T-helper 1 cell treated with Interleukin-12 subunit alpha and Interleukin-12 subunit beta and Interleukin-4 antibody, amounts not matched to agents 30 μg/mL and 1 μg/mL, for 36 hours (primary cell): Measurements from ENCODE around the gene MAP3K21.

Experiments
- H3K27ac Mint-ChIP-seq: one replicate; pipeline ENCODE4 v1.8.0; 2021; ENCODE audit warnings: mild to moderate bottlenecking, mixed read lengths
- H3K27me3 Mint-ChIP-seq: one replicate; pipeline ENCODE4 v1.8.0; 2021; ENCODE audit warnings: low read depth, mixed read lengths
- H3K36me3 Mint-ChIP-seq: one replicate; pipeline ENCODE4 v1.8.0; 2021; ENCODE audit warnings: low read depth, mixed read lengths
- H3K4me1 Mint-ChIP-seq: one replicate; pipeline ENCODE4 v1.8.0; 2021; ENCODE audit warnings: low read depth, mixed read lengths
- H3K4me3 Mint-ChIP-seq: one replicate; pipeline ENCODE4 v1.8.0; 2021; ENCODE audit warnings: mild to moderate bottlenecking, moderate library complexity, mixed read lengths
- H3K9me3 Mint-ChIP-seq: one replicate; pipeline ENCODE4 v1.8.0; 2021; ENCODE audit warnings: mixed read lengths

Gene MAP3K21

GRCh38 chr1:233304489-233305102 is 22.9 kb upstream of the MAP3K21 start:
- H3K27me3 Mint-ChIP-seq: peaks cover 25% of the 10 kb centered on the region
- no peak overlapping the region for H3K4me3 Mint-ChIP-seq
- no peaks in the 10 kb centered on the region for H3K36me3 Mint-ChIP-seq
- H3K9me3 Mint-ChIP-seq: peaks cover 7% of the 10 kb centered on the region
- H3K27ac Mint-ChIP-seq: no peak overlapping the region
- no peaks in the 10 kb centered on the region for H3K4me1 Mint-ChIP-seq

GRCh38 chr1:233313434-233314155 is 13.9 kb upstream of the MAP3K21 start:
- Mint-ChIP-seq H3K4me3 (no peak overlapping the region), H3K36me3 (no peaks in the 10 kb centered on the region), H3K9me3 (no peaks in the 10 kb centered on the region), H3K27me3 (peaks cover 66% of the 10 kb centered on the region), H3K27ac (no peak overlapping the region), H3K4me1 (no peaks in the 10 kb centered on the region)

- no peak overlapping the region for H3K4me3 Mint-ChIP-seq
- H3K27ac Mint-ChIP-seq: no peak overlapping the region
- no peaks in the 10 kb centered on the region for H3K9me3 Mint-ChIP-seq
- H3K27me3 Mint-ChIP-seq: peaks cover 75% of the 10 kb centered on the region
- no peaks in the 10 kb centered on the region for H3K36me3 Mint-ChIP-seq
- H3K4me1 Mint-ChIP-seq: no peaks in the 10 kb centered on the region
These were observed 11.7 kb upstream of the MAP3K21 start for GRCh38 chr1:233315718-233316301.

- no peaks in the 10 kb centered on the region for H3K4me1 Mint-ChIP-seq
- H3K27ac Mint-ChIP-seq: no peak overlapping the region
These were observed 11.1 kb upstream of the MAP3K21 start for GRCh38 chr1:233316473-233316872.

GRCh38 chr1:233319272-233319671 is 8.3 kb upstream of the MAP3K21 start:
- Mint-ChIP-seq H3K4me3 (no peak overlapping the region), H3K4me1 (no peaks in the 10 kb centered on the region), H3K27ac (no peak overlapping the region), H3K27me3 (peaks cover 68% of the 10 kb centered on the region), H3K9me3 (no peaks in the 10 kb centered on the region), H3K36me3 (no peaks in the 10 kb centered on the region)

More at GRCh38 chr1:233316473-233316872, 11.1 kb upstream of the MAP3K21 start:
- Mint-ChIP-seq H3K9me3 (no peaks in the 10 kb centered on the region), H3K36me3 (no peaks in the 10 kb centered on the region), H3K27me3 (peaks cover 69% of the 10 kb centered on the region), H3K4me3 (no peak overlapping the region)

- Mint-ChIP-seq H3K27me3 (peaks cover 69% of the 10 kb centered on the region), H3K4me3 (no peak overlapping the region), H3K9me3 (no peaks in the 10 kb centered on the region), H3K4me1 (no peaks in the 10 kb centered on the region), H3K27ac (no peak overlapping the region), H3K36me3 (no peaks in the 10 kb centered on the region)
These were observed 7.5 kb upstream of the MAP3K21 start for GRCh38 chr1:233320023-233320422.

- H3K27ac Mint-ChIP-seq: no peak overlapping the region
- no peaks in the 10 kb centered on the region for H3K9me3 Mint-ChIP-seq
- no peak overlapping the region for H3K4me3 Mint-ChIP-seq
- H3K36me3 Mint-ChIP-seq: no peaks in the 10 kb centered on the region
- H3K4me1 Mint-ChIP-seq: peaks cover 5% of the 10 kb centered on the region
- peaks cover 46% of the 10 kb centered on the region for H3K27me3 Mint-ChIP-seq
These were observed 3.8 kb upstream of the MAP3K21 start for GRCh38 chr1:233323718-233324117.

- no peak overlapping the region for H3K4me3 Mint-ChIP-seq
- peaks cover 54% of the 10 kb centered on the region for H3K27me3 Mint-ChIP-seq
- H3K27ac Mint-ChIP-seq: no peak overlapping the region
- H3K4me1 Mint-ChIP-seq: peaks cover 8% of the 10 kb centered on the region
- H3K36me3 Mint-ChIP-seq: no peaks in the 10 kb centered on the region
- H3K9me3 Mint-ChIP-seq: no peaks in the 10 kb centered on the region
These were observed 1.2 kb upstream of the MAP3K21 start for GRCh38 chr1:233326319-233326718.

GRCh38 chr1:233326811-233327650 is 493 bp upstream of the MAP3K21 start:
- Mint-ChIP-seq H3K4me1 (peaks cover 8% of the 10 kb centered on the region), H3K4me3 (peak overlapping the region; percentile 71), H3K9me3 (no peaks in the 10 kb centered on the region), H3K36me3 (no peaks in the 10 kb centered on the region), H3K27ac (no peak overlapping the region), H3K27me3 (peaks cover 53% of the 10 kb centered on the region)

- H3K9me3 Mint-ChIP-seq: no peaks in the 10 kb centered on the region
- peaks cover 8% of the 10 kb centered on the region for H3K4me1 Mint-ChIP-seq
- H3K36me3 Mint-ChIP-seq: no peaks in the 10 kb centered on the region
- H3K27me3 Mint-ChIP-seq: peaks cover 47% of the 10 kb centered on the region
- H3K27ac Mint-ChIP-seq: no peak overlapping the region
- peak overlapping the region; percentile 66 for H3K4me3 Mint-ChIP-seq
These were observed 808 bp downstream of the MAP3K21 start for GRCh38 chr1:233328142-233328921.

- Mint-ChIP-seq H3K4me1 (peaks cover 5% of the 10 kb centered on the region), H3K27me3 (peaks cover 41% of the 10 kb centered on the region), H3K4me3 (no peak overlapping the region)
These were observed 4.4 kb downstream of the MAP3K21 start for GRCh38 chr1:233331676-233332519.

GRCh38 chr1:233333086-233333485 is 5.6 kb downstream of the MAP3K21 start:
- no peaks in the 10 kb centered on the region for H3K9me3 Mint-ChIP-seq
- H3K36me3 Mint-ChIP-seq: no peaks in the 10 kb centered on the region
- no peak overlapping the region for H3K4me3 Mint-ChIP-seq
- H3K27ac Mint-ChIP-seq: no peak overlapping the region
- peaks cover 45% of the 10 kb centered on the region for H3K27me3 Mint-ChIP-seq
- peaks cover 3% of the 10 kb centered on the region for H3K4me1 Mint-ChIP-seq

More at GRCh38 chr1:233331676-233332519, 4.4 kb downstream of the MAP3K21 start:
- no peak overlapping the region for H3K27ac Mint-ChIP-seq
- no peaks in the 10 kb centered on the region for H3K9me3 Mint-ChIP-seq
- H3K36me3 Mint-ChIP-seq: no peaks in the 10 kb centered on the region

GRCh38 chr1:233334092-233334491 is 6.6 kb downstream of the MAP3K21 start:
- H3K4me1 Mint-ChIP-seq: peaks cover 1% of the 10 kb centered on the region
- peaks cover 50% of the 10 kb centered on the region for H3K27me3 Mint-ChIP-seq
- no peaks in the 10 kb centered on the region for H3K36me3 Mint-ChIP-seq
- H3K9me3 Mint-ChIP-seq: no peaks in the 10 kb centered on the region
- H3K4me3 Mint-ChIP-seq: no peak overlapping the region
- H3K27ac Mint-ChIP-seq: no peak overlapping the region
